Pancreas (tissue), 10 donors: ENCODE measurements around the gene ZNF415. TPM values are rescaled to one million over a fixed set of nuclear protein-coding genes. Genes with fewer than 3 reads are reported as not detected.
A peak's percentile ranks its signal among the peaks of the same experiment; 100 is the strongest.

Experiments used
- ATAC-seq, 4 donors: fragments of 200-7000 bp; cut with Tn5 transposase; one replicate each; pipeline versions ENCODE4 v1.8.0 to v1.9.1; 2020; ENCODE audit warnings: mild to moderate bottlenecking in 4 of 4, moderate library complexity in 4 of 4
- DNase-seq, 6 donors: peaks; one replicate each; pipeline ENCODE4 v3.0.0-alpha.2; 2020
- FAIRE-seq: peaks from 2 replicates; lab custom pipeline; 2012; peaks lifted over from hg19 to GRCh38; lab: Jason Lieb, UNC
- H3K27ac ChIP-seq, 4 donors: fragments of 200-600 bp; sonication (generic); 1 replicate in 3 of 4; 2 replicates in 1 of 4; pipeline versions ENCODE4 v1.5.0 to v1.8.0; 2020
- H3K27me3 ChIP-seq, 4 donors: fragments of 200-600 bp; one replicate each; pipeline ENCODE4 v1.8.0; 2021
- H3K36me3 ChIP-seq, 3 donors: fragments of 200-600 bp; sonication (generic) in 1 of 3; one replicate each; pipeline versions ENCODE4 v1.5.0 to v1.8.0; 2020 to 2021
- H3K4me1 ChIP-seq, 3 donors: fragments of 200-600 bp; one replicate each; pipeline ENCODE4 v1.8.0; 2021
- H3K4me3 ChIP-seq, 4 donors: fragments of 200-600 bp; sonication (generic) in 2 of 4; one replicate each; pipeline versions ENCODE4 v1.5.0 to v1.8.0; 2020 to 2021
- H3K9me3 ChIP-seq, 4 donors: fragments of 200-600 bp; one replicate each; pipeline ENCODE4 v1.8.0; 2021
- CTCF ChIP-seq, 4 donors: fragments of 200-600 bp; sonication (generic) in 3 of 4; IDR thresholded peaks; one replicate each; pipeline versions ENCODE4 v1.5.0 to v1.8.0; 2021; ENCODE audit warnings: antibody characterized with exemption in 4 of 4
- WGBS, 2 donors: extraction: QIAGEN DNeasy Blood & Tissue Kit; methylation state at CpG; one replicate each; pipeline ENCODE4 v1.1.7; 2013; 5-methylcytosine and 5-hydroxymethylcytosine counted together
- intact Hi-C, 3 donors: fragments of 100-400 bp; cut with DNase I; formaldehyde crosslinking; loops; one replicate each; pipeline versions ENCODE4 v1.11.1 to v1.14.2; 2022
- polyA plus RNA-seq, 2 donors: library from polyadenylated mRNA; stranded (reverse); fragments of 200-250 nt; gene quantifications; one replicate each; pipeline ENCODE4 v1.2.3, GENCODE V29; 2013
- total RNA-seq, 6 donors: library from RNA; stranded (reverse); fragmentation: NEBNext Ultra II Directional in 4 of 6; extraction: Animal tissue kit (Norgen Biotek cat#: 25700) in 4 of 6; gene quantifications; one replicate each; pipeline versions ENCODE4 v1.2.1 to v1.2.4, GENCODE V29; 2021 to 2023
- donor health status: healthy with polysubstance abuse.
- donor health status: DM: no; HTN: no; CAD: no; lungs with moderate emphysema.
- donor health status: DM: no; HTN: no; CAD: no.
- donor health status: control.
- donor health status: control.
- donor health status: Bipolar disorder and iron deficiency.
- donor health status: DM: yes; HTN: yes; CAD: no.
- donor health status: DM: no; HTN: no; CAD: no.
- donor health status: DM: no; HTN: no; CAD: no.
- donor health status: DM: yes; HTN: yes; CAD: no.

The ZNF415 gene
- total and polyA plus RNA-seq, 8 donors, result 1.9 to 7.9 (median 4.7) TPM

GRCh38 chr19:53076984-53077383 lies 55.7 kb downstream of the ZNF415 start:
- Histone ChIP-seq H3K4me1 (no peaks in the 10 kb centered on the region), H3K36me3 (peaks cover 14 to 29% (median 17%) of the 10 kb centered on the region in 3 donors), H3K27me3 (no peaks in the 10 kb centered on the region), H3K9me3 (no peaks in the 10 kb centered on the region), H3K4me3 (no peak overlapping the region), H3K27ac (no peak overlapping the region)
- 40 to 46% methylated on average over 10 of the region's 10 CpGs for WGBS, 2 donors
- peak in 3 of 4 donors; percentile 24 to 34 (median 28) for TF ChIP-seq CTCF (IDR thresholded peaks at IDR 0.05)
- no peak for FAIRE-seq
- peak in 2 of 4 donors; percentile 60 to 96 for ATAC-seq
- intact Hi-C loops, result no loop called here
- DNase-seq, result peak in 3 of 6 donors; percentile 25 to 31 (median 29)

GRCh38 chr19:53068834-53069233 lies 63.9 kb downstream of the ZNF415 start:
- FAIRE-seq (no peak), ATAC-seq (no peak), DNase-seq (no peak)
- H3K4me3 ChIP-seq, result no peak overlapping the region
- intact Hi-C loops, result no loop called here
- H3K9me3 ChIP-seq, result peaks cover 0 to 12% (median 2%) of the 10 kb centered on the region in 4 donors
- no peak for TF ChIP-seq CTCF (IDR thresholded peaks at IDR 0.05)
- no peak overlapping the region for H3K27ac ChIP-seq
- no peaks in the 10 kb centered on the region for H3K27me3 ChIP-seq
- no peaks in the 10 kb centered on the region for H3K4me1 ChIP-seq
- peaks cover 25 to 58% (median 39%) of the 10 kb centered on the region in 3 donors for H3K36me3 ChIP-seq
- WGBS, 2 donors, result 97 to 99% methylated on average over 5 of the region's 5 CpGs

GRCh38 chr19:53068199-53068598 lies 64.5 kb downstream of the ZNF415 start:
- intact Hi-C loops, result no loop called here
- no peak for ATAC-seq
- peaks cover 20 to 52% (median 34%) of the 10 kb centered on the region in 3 donors for H3K36me3 ChIP-seq
- H3K27ac ChIP-seq, result no peak overlapping the region
- no peak for TF ChIP-seq CTCF (IDR thresholded peaks at IDR 0.05)
- peaks cover 0 to 12% (median 2%) of the 10 kb centered on the region in 4 donors for H3K9me3 ChIP-seq
- no peaks in the 10 kb centered on the region for H3K4me1 ChIP-seq
- no peaks in the 10 kb centered on the region for H3K27me3 ChIP-seq
- DNase-seq, result no peak
- no peak overlapping the region for H3K4me3 ChIP-seq
- WGBS, 2 donors, result 97 to 98% methylated on average over 4 of the region's 4 CpGs
- FAIRE-seq, result no peak

GRCh38 chr19:53057904-53058580 lies 74.7 kb downstream of the ZNF415 start:
- FAIRE-seq (no peak), ATAC-seq (peak; percentile 58 to 95 (median 88)), DNase-seq (peak in 4 of 6 donors; percentile 26 to 69 (median 58))
- no peaks in the 10 kb centered on the region for H3K27me3 ChIP-seq
- 3% methylated on average over 59 of the region's 59 CpGs for WGBS, 2 donors
- intact Hi-C loops, result no loop called here
- no peaks in the 10 kb centered on the region for H3K9me3 ChIP-seq
- no peak overlapping the region for H3K27ac ChIP-seq
- peak overlapping the region in 2 of 4 donors; percentile 17 to 20 for H3K4me3 ChIP-seq
- no peak for TF ChIP-seq CTCF (IDR thresholded peaks at IDR 0.05)
- no peaks in the 10 kb centered on the region for H3K36me3 ChIP-seq
- H3K4me1 ChIP-seq, result no peaks in the 10 kb centered on the region

Other genes with a start within 250 kb of the ZNF415 start
- gene ZNF320, start 235.3 kb downstream of the ZNF415 start, total RNA-seq, result 10 to 100 TPM in 1 of 6 donors, 1 to 10 TPM in 5; 2.8 to 21.3 (median 6.4) TPM
- gene ZNF320, start 235.3 kb downstream of the ZNF415 start, polyA plus RNA-seq, result 1 to 10 TPM; 3.6 to 7.3 TPM
- 10 to 100 TPM in 1 of 6 donors, 1 to 10 TPM in 5; 4.0 to 10.8 (median 4.8) TPM for gene ZNF888, start 209.5 kb downstream of the ZNF415 start, total RNA-seq
- 10 to 100 TPM in 1 of 2 donors, 1 to 10 TPM in 1; 5.8 to 10.5 TPM for gene ZNF888, start 209.5 kb downstream of the ZNF415 start, polyA plus RNA-seq
- 10 to 100 TPM in 1 of 6 donors, 1 to 10 TPM in 5; 3.6 to 12.1 (median 5.7) TPM for gene ZNF816, start 170.0 kb downstream of the ZNF415 start, total RNA-seq
- 1 to 10 TPM; 3.2 to 4.1 TPM for gene ZNF816, start 170.0 kb downstream of the ZNF415 start, polyA plus RNA-seq
- gene ERVV-1, start 119.0 kb downstream of the ZNF415 start, total RNA-seq, result not detected
- not detected for gene ERVV-1, start 119.0 kb downstream of the ZNF415 start, polyA plus RNA-seq
- not detected for gene ERVV-2, start 88.2 kb downstream of the ZNF415 start, total RNA-seq
- not detected for gene ERVV-2, start 88.2 kb downstream of the ZNF415 start, polyA plus RNA-seq
- 10 to 100 TPM in 4 of 6 donors, 1 to 10 TPM in 2; 6.4 to 18.7 (median 12.5) TPM for gene ZNF160, start 29.5 kb downstream of the ZNF415 start, total RNA-seq
- gene ZNF160, start 29.5 kb downstream of the ZNF415 start, polyA plus RNA-seq, result 10 to 100 TPM; 14.6 to 21.4 TPM
- gene ZNF347, start 26.1 kb upstream of the ZNF415 start, total RNA-seq, result 1 to 10 TPM; 4.0 to 8.6 (median 5.5) TPM
- 1 to 10 TPM; 2.8 to 2.9 TPM for gene ZNF347, start 26.1 kb upstream of the ZNF415 start, polyA plus RNA-seq
- gene ZNF665, start 60.4 kb upstream of the ZNF415 start, total RNA-seq, result 1 to 10 TPM; 1.4 to 4.0 (median 1.5) TPM
- 1 to 10 TPM; 1.4 to 1.9 TPM for gene ZNF665, start 60.4 kb upstream of the ZNF415 start, polyA plus RNA-seq
- 1 to 10 TPM; 2.6 to 9.7 (median 5.0) TPM for gene ZNF677, start 122.0 kb upstream of the ZNF415 start, total RNA-seq
- gene ZNF677, start 122.0 kb upstream of the ZNF415 start, polyA plus RNA-seq, result 1 to 10 TPM; 3.0 to 5.8 TPM
- gene VN1R2, start 125.4 kb upstream of the ZNF415 start, total RNA-seq, result not detected
- gene VN1R2, start 125.4 kb upstream of the ZNF415 start, polyA plus RNA-seq, result not detected
- not detected for gene VN1R4, start 134.8 kb upstream of the ZNF415 start, total RNA-seq
- gene VN1R4, start 134.8 kb upstream of the ZNF415 start, polyA plus RNA-seq, result not detected
- gene ZNF845, start 200.8 kb upstream of the ZNF415 start, total RNA-seq, result 1 to 10 TPM; 1.8 to 5.4 (median 2.8) TPM
- 1 to 10 TPM; 1.6 to 1.7 TPM for gene ZNF845, start 200.8 kb upstream of the ZNF415 start, polyA plus RNA-seq
- gene ZNF525, start 232.8 kb upstream of the ZNF415 start, total RNA-seq, result 10 to 100 TPM in 2 of 6 donors, 1 to 10 TPM in 4; 4.7 to 13.7 (median 7.5) TPM
- gene ZNF525, start 232.8 kb upstream of the ZNF415 start, polyA plus RNA-seq, result 1 to 10 TPM; 4.8 to 6.4 TPM